Measurements from ENCODE around the gene MYD88.

MYD88 gene

DNA sequence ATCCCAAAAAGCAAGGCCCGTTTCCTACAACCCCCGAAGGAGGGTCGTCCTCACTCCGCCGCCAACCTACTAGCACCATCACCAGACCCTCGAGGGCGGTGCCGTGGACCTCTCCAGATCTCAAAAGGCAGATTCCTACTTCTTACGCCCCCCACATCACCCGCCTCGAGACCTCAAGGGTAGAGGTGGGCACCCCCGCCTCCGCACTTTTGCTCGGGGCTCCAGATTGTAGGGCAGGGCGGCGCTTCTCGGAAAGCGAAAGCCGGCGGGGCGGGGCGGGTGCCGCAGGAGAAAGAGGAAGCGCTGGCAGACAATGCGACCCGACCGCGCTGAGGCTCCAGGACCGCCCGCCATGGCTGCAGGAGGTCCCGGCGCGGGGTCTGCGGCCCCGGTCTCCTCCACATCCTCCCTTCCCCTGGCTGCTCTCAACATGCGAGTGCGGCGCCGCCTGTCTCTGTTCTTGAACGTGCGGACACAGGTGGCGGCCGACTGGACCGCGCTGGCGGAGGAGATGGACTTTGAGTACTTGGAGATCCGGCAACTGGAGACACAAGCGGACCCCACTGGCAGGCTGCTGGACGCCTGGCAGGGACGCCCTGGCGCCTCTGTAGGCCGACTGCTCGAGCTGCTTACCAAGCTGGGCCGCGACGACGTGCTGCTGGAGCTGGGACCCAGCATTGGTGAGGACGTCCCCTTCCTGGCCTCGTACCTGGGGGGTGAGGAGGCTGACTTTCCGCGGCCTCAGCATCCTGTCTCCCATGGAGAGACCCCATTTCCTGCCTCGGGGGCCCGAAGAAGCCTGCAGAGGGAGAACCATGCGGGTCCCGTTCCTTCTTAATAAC lies at the start of gene MYD88:
TSS of gene MYD88 (plus strand) at position 313 of the 842 bp plus-strand sequence. CDS start at position 353, 40 bp downstream.
- peak; percentile 81 for DNase-seq

DNA sequence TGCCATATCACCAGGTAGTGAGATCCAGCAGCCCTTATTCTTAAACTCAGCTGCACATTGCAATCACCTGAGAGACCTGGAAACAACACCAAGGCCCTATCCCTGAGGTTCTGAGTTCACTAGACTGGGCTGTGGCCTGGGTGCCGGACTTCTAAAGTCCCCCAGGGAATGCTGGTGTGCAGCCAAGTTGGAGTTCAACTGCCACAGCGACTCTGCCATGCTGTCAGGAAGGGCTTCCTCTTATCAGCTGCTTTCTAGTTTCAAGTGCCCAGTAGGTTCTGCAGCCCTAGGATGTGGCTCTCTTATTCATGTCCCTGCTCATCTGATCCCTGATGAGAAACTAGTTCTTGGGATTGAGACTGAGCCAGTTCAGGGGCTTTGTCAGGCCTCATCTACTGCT lies 49.3 kb upstream of the MYD88 start:
- no peak for DNase-seq

DNA sequence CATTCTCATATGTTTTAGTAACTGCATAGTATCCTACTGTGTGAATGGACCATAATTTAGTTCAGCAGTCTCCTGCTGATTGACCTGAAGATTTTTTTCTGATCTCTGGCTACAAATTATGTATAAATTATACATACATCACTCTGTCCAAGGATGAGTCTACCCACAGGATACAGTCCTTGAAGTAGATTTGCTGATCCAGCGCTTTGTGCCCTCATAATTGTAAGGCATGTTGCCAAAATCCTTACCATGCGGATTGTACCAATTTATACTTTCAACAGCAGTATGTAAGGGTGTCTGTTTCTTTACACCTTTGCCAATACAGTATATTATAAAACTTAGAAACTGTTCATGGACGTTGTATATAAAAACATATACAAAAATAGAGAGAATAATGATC lies 48.0 kb upstream of the MYD88 start:
- DNase-seq, result no peak

GRCh38 chr3:38094999-38095398 lies 43.5 kb upstream of the MYD88 start:
- DNase-seq, result no peak

DNA sequence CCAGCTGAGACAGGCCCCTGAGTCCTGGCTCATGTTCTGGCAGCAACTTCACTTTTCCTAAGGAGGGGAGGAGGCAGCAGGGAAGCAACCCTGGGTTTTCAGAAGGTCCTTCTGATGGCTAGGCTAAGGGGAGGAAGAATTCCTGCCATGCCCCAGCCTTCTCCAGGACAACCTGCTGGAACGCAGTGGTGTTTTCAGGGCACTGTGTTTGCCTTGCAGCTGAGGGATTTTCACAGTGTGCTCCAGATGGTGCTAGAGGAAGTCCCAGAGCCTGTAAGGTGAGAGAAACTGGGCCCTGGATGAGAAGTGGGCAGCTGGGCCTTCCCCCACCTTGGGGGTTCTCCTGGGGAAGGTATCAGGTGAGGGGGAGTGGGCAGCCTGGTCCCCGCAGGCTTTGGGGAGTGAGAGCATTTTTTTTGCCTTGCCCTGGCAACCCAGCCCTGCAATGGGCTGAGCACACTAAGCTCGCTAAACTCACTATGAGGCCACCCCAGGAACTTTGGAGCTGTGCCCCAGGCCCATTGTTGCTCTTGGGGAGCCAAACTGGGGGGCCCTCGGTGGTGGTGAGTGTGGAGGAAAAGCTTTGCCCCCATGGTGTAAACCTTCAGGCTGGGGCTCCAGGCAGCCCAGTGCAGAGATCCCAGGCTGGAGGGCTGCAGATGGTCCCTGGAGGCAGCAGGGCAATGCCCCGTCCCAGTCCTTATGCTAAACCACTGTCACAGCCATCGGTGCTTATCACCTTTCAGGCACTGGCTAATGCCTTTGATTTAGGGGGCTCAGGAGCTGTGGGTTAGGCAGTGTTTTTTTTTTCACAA lies 42.6 kb upstream of the MYD88 start:
- no peak for DNase-seq

DNA sequence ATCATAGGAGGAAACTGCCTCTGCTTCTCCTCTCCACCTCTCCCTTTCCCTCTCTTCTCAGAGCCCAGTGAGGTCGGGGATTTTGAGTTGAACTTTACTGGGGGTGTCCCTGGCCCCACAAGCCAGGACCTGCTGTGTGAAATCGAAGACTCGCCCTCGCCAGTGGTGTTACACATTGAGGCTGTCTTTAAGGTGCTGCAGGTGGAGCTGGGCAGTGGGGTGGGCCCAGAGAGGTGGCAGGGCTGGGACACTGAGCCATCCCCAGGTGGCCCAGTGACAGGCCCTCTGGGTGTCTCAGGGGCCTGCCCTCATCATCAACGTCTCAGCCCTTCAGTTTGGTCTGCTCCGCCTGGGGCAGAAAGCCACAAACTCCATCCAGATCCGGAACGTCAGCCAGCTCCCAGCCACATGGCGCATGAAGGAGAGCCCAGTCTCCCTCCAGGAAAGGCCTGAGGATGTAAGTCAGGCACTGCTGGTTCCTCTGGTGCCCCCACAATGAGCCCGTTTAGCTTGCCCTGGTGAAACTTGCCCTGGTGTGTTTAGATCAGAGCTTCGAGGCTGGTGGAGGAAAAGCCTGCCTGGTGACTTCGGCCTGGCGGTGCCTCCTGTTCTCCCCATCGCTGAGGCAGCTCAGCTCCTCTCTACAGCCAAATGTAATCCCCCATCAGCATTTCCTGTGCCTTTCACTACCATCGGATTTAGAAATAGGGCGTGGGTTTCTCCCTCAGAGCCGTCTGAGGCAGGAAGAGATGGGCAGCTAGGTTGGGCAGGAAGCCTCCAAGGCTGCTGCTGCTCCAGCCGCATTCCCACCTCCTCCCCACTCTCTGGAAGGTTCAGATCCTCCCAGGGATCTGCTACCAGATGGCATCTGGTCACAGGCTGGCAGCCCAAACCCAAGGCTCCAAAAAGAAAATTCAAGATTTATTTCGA lies 40.8 kb upstream of the MYD88 start:
- DNase-seq, result no peak

DNA sequence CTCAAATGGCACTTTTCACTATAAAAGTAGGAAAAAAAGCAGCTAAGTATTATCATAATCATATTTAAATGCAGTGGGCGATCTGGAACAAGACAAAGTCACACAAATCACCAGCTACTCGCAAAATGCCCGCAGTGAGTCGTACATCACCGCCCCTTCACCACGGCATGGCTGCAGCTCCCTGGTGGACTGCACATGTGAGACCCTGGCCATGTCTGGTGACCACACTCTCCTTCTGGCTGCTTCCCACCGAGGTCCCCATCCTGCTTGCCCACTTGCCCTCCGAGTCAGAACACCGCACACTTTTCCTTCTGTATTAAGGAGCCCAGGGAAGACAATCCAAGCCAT lies 40.1 kb upstream of the MYD88 start:
- no peak for DNase-seq

GRCh38 chr3:38099518-38099917 lies 38.9 kb upstream of the MYD88 start:
- no peak for DNase-seq

DNA sequence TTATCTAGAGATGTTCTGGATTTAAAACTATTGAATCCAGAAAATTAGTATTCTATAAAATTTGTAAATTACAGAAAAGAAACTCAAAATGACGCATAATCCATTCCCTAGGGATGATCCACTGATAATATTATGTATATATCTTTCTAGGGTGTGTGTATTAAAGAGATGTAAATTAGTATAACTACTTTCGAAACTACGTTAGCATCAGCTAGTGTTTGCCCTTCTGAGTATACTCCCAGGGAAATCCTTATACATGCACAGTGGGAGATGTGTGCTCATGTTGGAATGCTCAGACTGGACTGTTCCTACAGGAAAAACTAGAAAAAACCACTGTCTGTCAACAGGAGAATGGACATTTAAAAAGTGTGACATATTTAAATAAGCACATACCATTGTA lies 38.0 kb upstream of the MYD88 start:
- no peak for DNase-seq

DNA sequence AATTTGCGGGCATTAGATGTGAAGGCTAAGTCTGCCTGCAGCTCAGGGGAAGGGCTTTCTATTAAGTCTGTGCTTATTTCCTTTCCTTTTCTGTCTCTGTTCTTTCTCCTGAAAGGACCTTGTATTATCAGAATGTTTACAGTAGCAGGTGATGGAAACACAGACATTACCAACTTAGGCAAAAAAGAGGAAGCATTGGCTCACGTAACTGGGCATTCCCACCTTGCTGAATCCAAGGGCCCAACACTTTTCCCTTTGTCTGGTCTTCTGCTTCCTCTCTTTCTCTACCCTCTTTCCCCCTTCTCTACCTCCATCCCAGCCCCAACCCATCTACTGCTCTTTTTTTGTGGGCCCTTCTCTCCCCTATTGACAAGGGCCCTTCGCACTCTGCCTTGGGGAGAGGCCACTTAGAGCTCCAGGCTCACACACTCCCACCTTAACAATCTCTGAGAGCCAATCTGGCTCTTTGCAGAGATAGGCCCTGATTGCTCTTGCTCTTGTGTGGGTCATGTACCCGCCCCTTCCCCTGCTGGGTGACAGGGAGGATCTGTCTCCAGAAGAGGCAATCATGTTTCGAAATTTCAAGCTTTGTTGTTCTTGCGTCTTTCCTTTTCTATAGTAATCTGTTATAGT lies 36.5 kb upstream of the MYD88 start:
- DNase-seq, result no peak

- no peak for DNase-seq
Observed at GRCh38 chr3:38102444-38102814, 36.0 kb upstream of the MYD88 start.

GRCh38 chr3:38105525-38105924 lies 32.9 kb upstream of the MYD88 start:
- DNase-seq, result no peak

DNA sequence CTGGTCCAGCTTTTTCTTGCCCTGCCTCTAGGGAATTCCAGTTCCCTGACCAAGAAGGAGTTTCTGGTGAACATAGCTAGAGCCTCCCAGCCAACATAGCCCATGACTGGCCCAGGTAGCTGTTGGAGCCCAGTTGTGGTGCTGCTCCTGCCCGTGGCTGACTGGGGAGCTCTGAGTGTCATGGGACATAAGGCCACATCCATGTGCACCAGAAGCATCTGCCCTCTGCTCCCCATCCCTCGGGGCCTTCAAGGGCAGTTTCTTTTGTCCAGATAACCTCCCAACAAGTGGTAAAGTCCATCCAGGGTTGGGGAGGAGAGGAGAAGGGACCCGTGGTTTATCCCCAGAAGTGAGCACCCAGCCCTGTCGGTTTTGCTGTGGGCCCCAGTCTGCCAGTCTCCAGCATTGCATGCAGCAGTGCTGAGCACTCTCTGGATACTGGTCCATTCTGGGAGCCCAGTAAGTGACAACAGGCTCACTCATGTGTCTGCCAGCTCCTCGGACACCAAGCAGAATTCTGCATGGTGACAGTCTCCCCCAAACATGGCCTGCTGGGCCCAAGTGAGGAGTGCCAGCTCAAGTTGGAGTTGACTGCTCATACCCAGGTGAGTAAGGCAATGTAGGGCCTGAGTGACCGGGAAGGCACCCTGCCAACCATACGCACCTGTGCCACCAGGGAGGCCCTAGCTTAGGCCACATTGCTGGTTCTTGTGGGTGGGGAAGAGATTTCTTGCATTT lies 30.4 kb upstream of the MYD88 start:
- DNase-seq, result no peak

DNA sequence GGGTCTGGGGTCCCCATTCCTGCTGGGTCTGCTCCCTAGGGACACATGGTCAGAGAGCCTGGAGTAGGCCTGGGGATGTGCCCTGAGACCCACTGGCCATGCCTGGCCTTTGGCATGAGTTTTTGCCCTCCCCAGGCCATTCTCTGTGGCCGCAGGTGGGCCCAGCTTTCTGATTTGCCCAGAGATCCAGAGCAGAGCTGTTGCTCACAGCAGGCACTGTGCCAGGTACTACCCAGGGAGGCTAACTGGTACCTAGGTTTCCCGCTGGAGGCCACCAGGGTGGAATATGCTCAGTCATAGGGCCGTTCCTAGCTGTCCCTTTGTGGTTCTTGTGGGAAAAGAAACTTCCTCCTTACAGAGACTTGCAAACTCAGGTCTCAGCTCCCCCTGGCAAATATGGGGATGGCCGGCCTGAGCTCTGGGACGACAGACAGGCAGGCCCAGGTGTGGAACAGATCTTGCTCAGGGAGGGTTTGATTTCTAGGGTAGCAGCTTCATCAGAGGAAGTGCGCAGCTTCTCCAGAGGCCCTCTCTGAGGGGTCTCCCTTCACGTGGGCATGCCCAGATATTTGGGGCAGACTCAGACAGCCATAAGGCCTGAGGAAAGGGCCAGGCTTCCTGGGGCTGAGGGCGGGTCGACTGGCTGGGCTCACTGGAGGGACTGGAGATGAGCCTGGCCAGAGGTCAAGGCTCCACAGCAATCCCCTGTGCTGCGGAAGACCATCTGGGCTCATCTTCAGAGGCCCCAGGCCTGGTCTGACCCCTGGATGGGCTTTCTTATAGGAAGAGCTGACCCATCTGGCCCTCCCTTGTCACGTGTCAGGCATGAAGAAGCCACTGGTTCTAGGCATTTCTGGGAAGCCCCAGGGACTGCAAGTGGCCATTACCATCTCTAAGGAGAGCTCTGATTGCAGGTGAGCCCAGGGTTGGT lies 29.5 kb upstream of the MYD88 start:
- DNase-seq, result no peak

- no peak for DNase-seq
Observed at GRCh38 chr3:38109580-38110313, 28.7 kb upstream of the MYD88 start.

DNA sequence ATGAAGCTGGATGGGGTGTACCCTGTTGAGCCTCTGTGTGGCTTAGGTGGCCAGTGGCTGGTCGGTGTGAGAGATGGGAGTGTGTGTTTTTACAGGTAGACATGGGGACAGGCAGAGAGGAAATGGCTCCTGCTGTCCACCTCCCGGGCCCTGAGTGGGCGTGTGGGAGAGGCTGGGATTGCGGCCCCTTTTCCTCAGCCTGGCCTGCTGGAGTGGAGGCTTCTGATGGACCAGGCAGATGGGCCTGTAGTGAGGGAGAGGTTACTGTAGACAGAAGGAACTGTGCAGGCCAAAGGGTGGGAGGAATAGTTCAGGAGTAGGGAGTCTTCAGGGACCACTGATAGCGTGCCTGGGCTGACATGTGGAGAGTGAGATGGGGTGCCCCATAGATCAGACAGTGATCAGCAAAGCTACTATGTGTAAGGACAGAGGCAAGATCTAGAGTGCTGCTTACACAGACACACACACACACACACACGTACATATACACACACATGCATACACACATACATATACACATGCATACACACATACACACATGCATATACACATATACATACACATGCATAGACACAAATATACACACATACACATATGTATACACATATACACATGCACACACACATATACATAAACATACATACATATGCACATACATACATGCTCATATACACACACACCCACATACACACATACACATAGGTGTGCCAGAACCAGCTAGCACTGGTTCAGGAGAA lies 28.0 kb upstream of the MYD88 start:
- no peak for DNase-seq

GRCh38 chr3:38111201-38111600 lies 27.3 kb upstream of the MYD88 start:
- DNase-seq, result no peak

DNA sequence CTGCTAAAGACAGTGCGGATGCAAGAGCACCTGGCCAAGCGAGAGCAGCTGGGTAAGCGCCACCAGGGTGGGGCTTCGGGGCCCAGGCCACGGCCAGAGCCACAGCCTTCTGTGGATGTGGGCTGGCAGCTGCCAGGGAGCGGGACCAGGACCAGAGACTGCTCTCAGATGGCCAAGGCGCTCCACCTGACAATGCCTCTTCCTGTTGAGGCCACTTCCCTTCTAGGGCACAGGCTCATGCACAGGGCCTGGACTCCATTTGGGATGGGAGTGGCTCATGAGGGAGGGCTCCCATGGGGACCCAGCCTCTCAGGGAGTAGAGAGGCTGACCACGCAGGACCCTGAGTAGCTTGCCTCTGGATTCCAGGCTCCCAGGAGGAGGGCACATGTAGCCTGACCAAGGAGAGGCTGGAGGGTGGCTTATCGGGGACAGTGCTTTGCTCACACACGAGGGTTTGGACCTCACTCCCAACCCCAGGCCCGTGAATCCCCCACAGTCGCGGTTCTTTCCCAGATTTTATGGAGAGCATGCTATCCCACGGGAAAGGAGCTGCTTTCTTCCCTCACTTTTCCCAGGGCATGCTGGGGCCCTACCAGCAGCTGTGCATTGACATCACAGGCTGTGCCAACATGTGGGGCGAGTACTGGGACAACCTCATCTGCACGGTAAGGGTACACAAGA lies 26.6 kb upstream of the MYD88 start:
- no peak for DNase-seq

DNA sequence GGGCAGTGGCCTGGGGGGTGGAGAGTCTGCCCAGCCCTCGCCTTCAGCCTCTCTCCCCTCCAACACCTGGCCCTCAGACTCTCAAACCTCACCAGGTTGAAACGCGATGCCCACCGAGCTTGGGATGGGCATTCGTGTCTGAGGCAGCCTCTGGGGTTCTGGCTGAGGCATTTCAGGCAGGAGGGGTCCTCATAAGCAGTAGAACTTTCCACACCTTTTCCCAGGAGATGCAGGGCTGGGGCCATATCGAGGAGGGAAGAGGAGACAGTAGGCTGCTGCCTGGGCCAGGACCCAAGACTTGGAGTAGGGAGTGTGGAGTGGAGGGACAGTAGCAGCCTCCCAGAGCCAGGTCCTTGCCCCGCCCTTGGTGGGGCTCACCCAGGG lies 26.1 kb upstream of the MYD88 start:
- no peak for DNase-seq

All from stimulated activated CD4-positive, alpha-beta T cell treated with anti-CD3 and anti-CD28 coated beads, Interleukin-1b, Interleukin-23, amount 100 ng/mL, for 48 hours (primary cell).